SK-N-SH treated with all-trans-retinoic acid at 6 μM for 48 hours (cell line): Measurements from ENCODE around the gene GRIA1.

Experiments used
- ATAC-seq: fragments of 200-7000 bp; cut with Tn5 transposase; 3 replicates; pipeline ENCODE4 v1.9.1; 2020; ENCODE audit warnings: mild to moderate bottlenecking, moderate library complexity
- ARNTL ChIP-seq: fragments of 450-650 bp; formaldehyde crosslinking; IDR thresholded peaks from 2 replicates; pipeline ENCODE4 v1.5.0; 2020; ENCODE audit warnings: low read depth, mild to moderate bottlenecking, moderate library complexity, borderline replicate concordance
- CSDC2 ChIP-seq: fragments of 250-450 bp; sonication (Bioruptor Pico); IDR thresholded peaks from 2 replicates; pipeline ENCODE4 v1.5.0; 2020; ENCODE audit warnings: mild to moderate bottlenecking, moderate library complexity
- CSRNP3 ChIP-seq: fragments of 250-450 bp; sonication (Bioruptor Pico); IDR thresholded peaks from 2 replicates; pipeline ENCODE4 v1.5.1; 2021; ENCODE audit warnings: mild to moderate bottlenecking, moderate library complexity
- GLIS3 ChIP-seq: fragments of 250-450 bp; sonication (Bioruptor Pico); IDR thresholded peaks from 2 replicates; pipeline ENCODE4 v1.5.0; 2020; ENCODE audit warnings: mild to moderate bottlenecking, moderate library complexity
- OSR1 ChIP-seq: fragments of 250-450 bp; sonication (Bioruptor Pico); IDR thresholded peaks from 2 replicates; pipeline ENCODE4 v1.8.0; 2022; ENCODE audit warnings: moderate library complexity, mild to moderate bottlenecking, inconsistent platforms
- PATZ1 ChIP-seq: fragments of 250-450 bp; sonication (Bioruptor Pico); IDR thresholded peaks from 2 replicates; pipeline ENCODE4 v1.8.0; 2020; ENCODE audit warnings: mild to moderate bottlenecking, moderate library complexity, borderline replicate concordance
- POU6F1 ChIP-seq: fragments of 250-450 bp; sonication (Bioruptor Pico); IDR thresholded peaks from 2 replicates; pipeline ENCODE4 v1.8.0; 2021; ENCODE audit warnings: low read depth, mild to moderate bottlenecking, moderate library complexity, borderline replicate concordance
- RARB ChIP-seq: fragments of 250-450 bp; sonication (Bioruptor Pico); IDR thresholded peaks from 2 replicates; pipeline ENCODE4 v1.8.0; 2021; ENCODE audit warnings: mild to moderate bottlenecking, moderate library complexity
- SNAI2 ChIP-seq: fragments of 250-450 bp; sonication (Bioruptor Pico); IDR thresholded peaks from 2 replicates; pipeline ENCODE4 v1.5.0; 2020; ENCODE audit warnings: mild to moderate bottlenecking, moderate library complexity
- TCF4 ChIP-seq: fragments of 250-450 bp; sonication (Bioruptor Pico); IDR thresholded peaks from 2 replicates; pipeline ENCODE4 v1.8.0; 2021; ENCODE audit warnings: mild to moderate bottlenecking, moderate library complexity, borderline replicate concordance
- TOX ChIP-seq: fragments of 250-450 bp; sonication (Bioruptor Pico); IDR thresholded peaks from 2 replicates; pipeline ENCODE4 v1.8.0; 2021; ENCODE audit warnings: mild to moderate bottlenecking, moderate library complexity, borderline replicate concordance
- ZC3H10 ChIP-seq: fragments of 250-450 bp; sonication (Bioruptor Pico); IDR thresholded peaks from 2 replicates; pipeline ENCODE4 v1.5.1; 2021; ENCODE audit warnings: mild to moderate bottlenecking, moderate library complexity
- ZFP3 ChIP-seq: fragments of 250-450 bp; sonication (Bioruptor Pico); IDR thresholded peaks from 2 replicates; pipeline ENCODE4 v1.5.0; 2020; ENCODE audit warnings: mild to moderate bottlenecking, moderate library complexity
- ZFP30 ChIP-seq: fragments of 450-650 bp; formaldehyde crosslinking; IDR thresholded peaks from 2 replicates; pipeline ENCODE4 v1.5.0; 2022; ENCODE audit warnings: mild to moderate bottlenecking, moderate library complexity
- ZNF565 ChIP-seq: fragments of 450-650 bp; formaldehyde crosslinking; conservative IDR thresholded peaks from 2 replicates; pipeline ENCODE4 v1.5.0; 2020; ENCODE audit warnings: low read depth, mild to moderate bottlenecking, moderate library complexity
- ZNF70 ChIP-seq: fragments of 450-650 bp; formaldehyde crosslinking; IDR thresholded peaks from 2 replicates; pipeline ENCODE4 v1.5.0; 2020; ENCODE audit warnings: mild to moderate bottlenecking, moderate library complexity
- ZNF8 ChIP-seq: fragments of 450-650 bp; formaldehyde crosslinking; IDR thresholded peaks from 2 replicates; pipeline ENCODE4 v1.5.0; 2020; ENCODE audit warnings: mild to moderate bottlenecking, moderate library complexity
- TF ChIP-seq, protein P1 (sequence below): fragments of 250-450 bp; sonication (Bioruptor Pico); IDR thresholded peaks from 2 replicates; pipeline ENCODE4 v1.5.0; 2020; ENCODE audit warnings: mild to moderate bottlenecking, moderate library complexity

GRIA1 gene

DNA sequence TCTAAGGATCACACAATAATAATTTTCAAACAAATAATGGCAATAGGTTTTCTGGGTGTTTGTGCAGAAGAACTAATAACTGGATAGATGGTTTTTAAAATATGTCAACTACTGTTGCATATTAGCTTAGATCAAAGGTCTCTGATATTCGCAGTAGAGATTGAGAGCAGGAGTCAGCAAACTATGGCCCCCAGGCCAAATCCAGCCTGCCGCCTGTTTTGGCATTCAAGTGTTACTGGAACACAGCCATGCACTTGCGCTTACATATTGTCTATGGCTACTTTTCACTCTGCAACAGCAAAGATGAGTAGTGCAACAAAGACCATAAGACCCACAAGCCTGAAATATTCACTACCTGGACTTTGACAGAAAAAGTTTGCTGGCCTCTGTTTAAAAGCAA, 260.8 kb downstream of the GRIA1 start (continued):
- TF ChIP-seq CSRNP3 (CRISPR knock-in tag) (no peak), ZNF565 (CRISPR knock-in tag) (no peak), OSR1 (no peak), GLIS3 (CRISPR knock-in tag) (no peak)
- TF ChIP-seq, protein P1, sequence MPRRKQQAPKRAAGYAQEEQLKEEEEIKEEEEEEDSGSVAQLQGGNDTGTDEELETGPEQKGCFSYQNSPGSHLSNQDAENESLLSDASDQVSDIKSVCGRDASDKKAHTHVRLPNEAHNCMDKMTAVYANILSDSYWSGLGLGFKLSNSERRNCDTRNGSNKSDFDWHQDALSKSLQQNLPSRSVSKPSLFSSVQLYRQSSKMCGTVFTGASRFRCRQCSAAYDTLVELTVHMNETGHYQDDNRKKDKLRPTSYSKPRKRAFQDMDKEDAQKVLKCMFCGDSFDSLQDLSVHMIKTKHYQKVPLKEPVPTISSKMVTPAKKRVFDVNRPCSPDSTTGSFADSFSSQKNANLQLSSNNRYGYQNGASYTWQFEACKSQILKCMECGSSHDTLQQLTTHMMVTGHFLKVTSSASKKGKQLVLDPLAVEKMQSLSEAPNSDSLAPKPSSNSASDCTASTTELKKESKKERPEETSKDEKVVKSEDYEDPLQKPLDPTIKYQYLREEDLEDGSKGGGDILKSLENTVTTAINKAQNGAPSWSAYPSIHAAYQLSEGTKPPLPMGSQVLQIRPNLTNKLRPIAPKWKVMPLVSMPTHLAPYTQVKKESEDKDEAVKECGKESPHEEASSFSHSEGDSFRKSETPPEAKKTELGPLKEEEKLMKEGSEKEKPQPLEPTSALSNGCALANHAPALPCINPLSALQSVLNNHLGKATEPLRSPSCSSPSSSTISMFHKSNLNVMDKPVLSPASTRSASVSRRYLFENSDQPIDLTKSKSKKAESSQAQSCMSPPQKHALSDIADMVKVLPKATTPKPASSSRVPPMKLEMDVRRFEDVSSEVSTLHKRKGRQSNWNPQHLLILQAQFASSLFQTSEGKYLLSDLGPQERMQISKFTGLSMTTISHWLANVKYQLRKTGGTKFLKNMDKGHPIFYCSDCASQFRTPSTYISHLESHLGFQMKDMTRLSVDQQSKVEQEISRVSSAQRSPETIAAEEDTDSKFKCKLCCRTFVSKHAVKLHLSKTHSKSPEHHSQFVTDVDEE = no peak

GRCh38 chr5:153752890-153753289, 262.4 kb downstream of the GRIA1 start:
- no peak for ATAC-seq
- TF ChIP-seq ZC3H10 = no peak
- TF ChIP-seq RARB (CRISPR knock-in tag) = no peak
- TF ChIP-seq GLIS3 (CRISPR knock-in tag) = no peak
- TF ChIP-seq POU6F1 (CRISPR knock-in tag) = no peak
- TF ChIP-seq ZFP3 = no peak
- TF ChIP-seq ZNF565 (CRISPR knock-in tag) = no peak

GRCh38 chr5:153753645-153754432, 263.4 kb downstream of the GRIA1 start:
- TF ChIP-seq ZNF70 (CRISPR knock-in tag) = no peak
- TF ChIP-seq PATZ1 (CRISPR knock-in tag) = no peak
- no peak for TF ChIP-seq ARNTL (CRISPR knock-in tag)
- TF ChIP-seq GLIS3 (CRISPR knock-in tag) = no peak
- TF ChIP-seq POU6F1 (CRISPR knock-in tag) = no peak
- no peak for TF ChIP-seq ZC3H10
- TF ChIP-seq, all 23 proteins: peak for 0
- no peak for ATAC-seq

GRCh38 chr5:153755913-153756500, 265.5 kb downstream of the GRIA1 start:
- no peak for TF ChIP-seq CSRNP3 (CRISPR knock-in tag)
- TF ChIP-seq CSDC2 (CRISPR knock-in tag) = no peak
- TF ChIP-seq ZNF565 (CRISPR knock-in tag) = no peak
- no peak for TF ChIP-seq GLIS3 (CRISPR knock-in tag)
- TF ChIP-seq, protein P1 = no peak
- TF ChIP-seq ZNF70 (CRISPR knock-in tag) = no peak
- TF ChIP-seq SNAI2 (CRISPR knock-in tag) = no peak
- TF ChIP-seq TCF4 = no peak
- no peak for TF ChIP-seq ARNTL (CRISPR knock-in tag)
- no peak for TF ChIP-seq TOX (CRISPR knock-in tag)
- no peak for TF ChIP-seq ZNF8 (CRISPR knock-in tag)
- TF ChIP-seq ZFP30 (CRISPR knock-in tag) = no peak
- TF ChIP-seq, all 23 proteins: peak for 0

More at GRCh38 chr5:153755913-153756500, 265.5 kb downstream of the GRIA1 start:
- ATAC-seq = no peak
